ENCODE measurements around the gene NCOR2.

The NCOR2 gene

DNA sequence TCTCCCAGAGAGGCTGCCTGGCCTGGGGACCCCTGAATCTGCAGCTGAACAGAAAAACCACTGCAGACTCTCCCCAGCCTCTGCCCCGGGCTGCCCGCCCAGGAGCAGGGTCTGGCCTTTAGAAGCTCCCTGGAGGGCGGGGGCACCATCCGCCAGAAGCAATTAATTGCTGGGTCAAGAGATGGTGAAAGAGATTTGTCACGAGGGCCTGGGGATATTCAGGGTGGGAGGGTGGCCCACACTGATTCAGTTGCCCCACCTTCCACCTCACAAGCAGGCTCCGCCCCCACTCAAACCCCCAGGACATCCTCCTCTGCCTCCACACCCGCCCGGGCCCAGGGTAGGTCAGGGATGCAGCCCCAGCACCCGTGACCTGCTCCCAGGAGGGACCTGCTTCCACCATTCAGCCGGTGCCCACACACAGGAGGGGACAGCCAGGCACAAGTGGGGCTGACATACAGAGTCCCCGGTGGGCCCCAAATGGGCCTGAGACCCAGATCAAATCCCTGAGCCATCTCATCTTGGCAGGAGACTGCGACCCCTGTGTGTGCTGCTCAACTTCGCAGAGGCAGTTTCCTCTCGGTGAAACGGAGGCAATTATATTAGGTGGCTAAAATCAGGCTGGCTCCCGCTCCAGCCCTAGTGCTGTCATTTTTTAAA lies 23.0 kb downstream of the NCOR2 start:
- no peak for DNase-seq (ENCODE audit: low read depth in 2 of 2, low spot score in 1 of 2)

DNA sequence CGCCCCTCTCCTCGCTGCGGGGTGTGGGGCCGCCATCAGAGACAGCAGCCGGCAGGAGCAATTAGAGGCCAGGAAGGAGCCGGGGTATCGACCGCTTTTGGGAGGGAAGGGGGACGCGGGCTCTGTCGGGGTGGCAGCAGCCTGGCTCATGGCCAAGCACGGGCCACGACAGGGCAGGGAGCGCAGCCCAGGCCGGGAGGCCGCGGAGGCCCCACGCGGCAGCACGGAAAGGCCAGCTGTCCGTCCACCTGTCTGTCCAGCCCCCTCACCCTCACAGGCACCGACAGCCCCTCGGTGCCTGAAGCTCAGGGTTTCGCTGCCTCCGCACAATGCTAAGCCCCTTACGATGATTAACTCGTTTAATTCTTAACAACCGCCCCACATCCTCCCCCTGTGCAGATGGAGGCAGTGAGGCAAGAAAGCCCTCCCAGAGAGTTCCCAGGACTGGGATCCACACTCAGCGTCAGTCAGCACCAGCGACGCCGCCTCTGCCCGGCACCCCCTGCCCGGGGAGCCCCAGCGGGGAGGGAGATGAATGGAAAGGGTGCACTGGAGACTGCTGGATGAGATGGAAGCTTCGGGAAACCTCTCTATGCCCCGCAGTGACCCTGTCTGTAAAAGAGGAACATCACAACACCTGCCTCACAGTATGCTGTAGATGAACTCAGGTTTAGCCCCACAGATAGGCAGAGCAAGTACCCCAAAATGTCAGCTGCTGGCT lies 23.7 kb downstream of the NCOR2 start:
- DNase-seq (ENCODE audit: low read depth in 2 of 2, low spot score in 1 of 2), result no peak

DNA sequence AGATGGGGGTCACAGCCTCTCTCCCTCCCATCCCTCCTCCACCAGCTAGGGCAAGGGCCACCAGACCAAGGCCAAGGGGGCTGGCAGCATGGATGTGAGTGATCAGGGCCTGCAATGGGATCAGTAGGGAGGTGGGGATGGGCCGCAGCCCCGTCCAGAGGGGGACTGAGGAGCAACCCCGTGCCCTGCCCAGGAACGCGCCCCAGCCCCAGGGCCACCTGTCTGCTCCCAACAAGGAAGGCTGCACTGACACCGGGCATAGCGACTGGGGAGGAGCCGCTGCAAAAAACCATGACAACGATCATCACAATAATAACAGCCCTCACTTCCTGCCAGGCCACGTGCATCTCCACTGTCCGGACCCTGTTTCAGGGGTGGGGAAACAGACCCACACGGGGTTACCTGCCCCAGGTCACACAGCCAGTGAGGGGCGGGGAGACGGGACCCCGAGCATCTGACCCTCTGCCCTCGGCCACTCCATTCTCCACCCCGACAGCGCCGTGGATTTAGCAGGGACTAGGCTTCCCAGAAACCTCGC lies 24.3 kb downstream of the NCOR2 start:
- no peak for DNase-seq (ENCODE audit: low read depth in 2 of 2, low spot score in 1 of 2)

DNA sequence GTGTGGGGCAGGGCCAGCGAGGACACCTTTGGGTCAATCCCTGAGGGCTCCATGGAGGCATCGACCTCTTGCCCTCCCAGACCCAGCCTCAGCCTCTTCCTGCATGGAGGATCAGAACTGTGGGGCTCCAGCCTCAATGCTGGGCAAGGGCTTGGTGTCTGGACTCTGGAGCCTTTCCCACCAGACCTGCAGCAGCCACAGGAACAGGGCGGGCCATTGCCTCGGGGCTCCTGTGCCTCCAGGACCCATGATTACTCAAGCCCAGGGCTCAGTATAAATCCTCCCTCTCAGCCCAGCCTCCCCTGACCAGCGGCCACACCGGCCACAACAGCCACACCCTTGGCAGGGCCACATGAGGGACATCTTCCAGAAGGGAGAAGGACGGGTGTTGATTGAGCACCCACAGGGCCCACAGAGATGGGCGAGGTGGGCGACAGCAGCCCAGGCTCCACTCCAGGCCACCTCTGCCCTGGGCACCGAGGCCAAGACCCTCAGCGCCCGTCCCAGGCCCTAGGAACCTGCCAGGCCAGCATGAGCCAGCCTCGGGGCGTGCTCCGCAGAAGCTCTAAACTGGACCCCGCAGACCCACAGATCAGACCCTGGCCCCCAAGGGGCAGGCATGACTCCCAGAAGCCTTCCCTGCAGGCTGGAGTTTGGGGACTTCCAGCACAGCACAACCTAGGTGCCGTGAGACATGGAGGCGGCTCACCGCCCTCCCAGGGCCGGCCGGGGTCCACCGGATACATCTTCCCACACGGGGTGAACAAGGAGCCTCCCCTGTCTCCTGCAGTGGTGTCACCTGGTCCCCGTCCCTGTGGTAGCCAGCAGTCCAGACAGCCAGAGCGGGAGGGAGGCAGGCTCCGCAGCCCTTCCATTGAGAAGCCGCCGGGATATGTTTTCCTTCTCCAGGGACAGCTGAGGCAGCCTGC lies 25.1 kb downstream of the NCOR2 start:
- DNase-seq (ENCODE audit: low read depth in 2 of 2, low spot score in 1 of 2), result no peak

DNA sequence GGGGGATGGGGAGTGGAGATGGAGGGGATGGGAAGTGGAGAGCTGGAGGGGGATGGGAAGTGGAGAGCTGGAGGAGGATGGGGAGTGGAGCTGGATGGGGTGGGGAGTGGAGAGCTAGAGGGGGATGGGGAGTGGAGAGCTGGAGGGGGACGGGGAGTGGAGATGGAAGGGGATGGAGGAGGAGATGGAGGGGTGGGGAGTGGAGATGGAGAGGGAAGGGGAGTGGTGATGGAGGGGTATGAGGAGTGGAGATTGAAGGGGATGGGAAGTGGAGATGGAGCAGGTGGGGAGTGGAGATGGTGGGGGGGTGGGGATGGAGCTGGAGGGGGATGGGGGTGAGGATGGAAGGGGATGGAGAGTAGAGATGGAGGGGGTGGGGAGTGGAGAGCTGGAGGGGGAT lies 26.1 kb downstream of the NCOR2 start:
- DNase-seq (ENCODE audit: low read depth in 2 of 2, low spot score in 1 of 2), result no peak

DNA sequence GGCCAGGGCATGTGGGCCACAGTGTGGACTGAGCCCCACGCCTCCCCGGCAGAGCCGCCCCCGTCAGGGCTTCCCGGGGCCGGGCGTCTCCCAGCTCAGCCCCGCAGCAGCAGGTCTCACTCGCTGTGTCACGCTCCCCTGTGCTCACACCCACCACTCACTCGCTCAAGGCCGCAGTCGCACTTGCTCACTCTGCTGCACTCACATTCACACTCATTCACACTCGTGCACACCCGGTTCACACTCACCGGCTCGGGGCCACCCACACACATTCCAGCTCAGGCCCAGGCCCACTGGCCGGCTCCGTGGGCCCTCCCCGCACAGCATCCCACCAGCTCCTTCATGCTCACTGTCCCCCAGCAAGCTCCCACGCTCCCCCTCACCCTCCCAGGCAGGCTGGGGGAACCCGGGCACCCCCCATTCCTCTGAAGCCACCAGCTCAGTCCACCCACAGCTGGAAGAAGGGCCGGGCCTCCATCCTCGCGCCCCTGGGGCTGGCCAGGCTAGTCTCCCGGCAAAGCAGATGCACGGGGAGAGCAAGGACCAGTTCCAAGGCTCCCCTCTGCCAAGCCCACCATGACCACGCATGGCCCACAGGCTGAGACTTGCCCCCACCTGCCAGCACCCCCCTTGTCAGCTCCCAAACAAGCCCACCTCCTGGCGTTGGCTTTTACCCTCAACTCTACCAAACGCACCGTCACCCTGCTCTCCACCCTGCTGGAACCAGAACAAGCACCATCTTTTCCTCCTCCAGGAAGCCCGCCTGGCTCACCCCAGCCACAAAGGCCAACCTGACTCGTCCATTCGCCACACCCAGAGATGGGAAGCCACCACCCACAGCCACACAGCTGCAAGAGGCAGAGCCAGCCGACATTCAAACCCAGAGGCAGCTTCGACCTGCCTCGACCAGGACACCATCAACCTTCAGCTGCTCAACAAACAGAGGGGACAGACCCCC lies 28.0 kb downstream of the NCOR2 start:
- no peak for DNase-seq (ENCODE audit: low read depth in 2 of 2, low spot score in 1 of 2)

DNA sequence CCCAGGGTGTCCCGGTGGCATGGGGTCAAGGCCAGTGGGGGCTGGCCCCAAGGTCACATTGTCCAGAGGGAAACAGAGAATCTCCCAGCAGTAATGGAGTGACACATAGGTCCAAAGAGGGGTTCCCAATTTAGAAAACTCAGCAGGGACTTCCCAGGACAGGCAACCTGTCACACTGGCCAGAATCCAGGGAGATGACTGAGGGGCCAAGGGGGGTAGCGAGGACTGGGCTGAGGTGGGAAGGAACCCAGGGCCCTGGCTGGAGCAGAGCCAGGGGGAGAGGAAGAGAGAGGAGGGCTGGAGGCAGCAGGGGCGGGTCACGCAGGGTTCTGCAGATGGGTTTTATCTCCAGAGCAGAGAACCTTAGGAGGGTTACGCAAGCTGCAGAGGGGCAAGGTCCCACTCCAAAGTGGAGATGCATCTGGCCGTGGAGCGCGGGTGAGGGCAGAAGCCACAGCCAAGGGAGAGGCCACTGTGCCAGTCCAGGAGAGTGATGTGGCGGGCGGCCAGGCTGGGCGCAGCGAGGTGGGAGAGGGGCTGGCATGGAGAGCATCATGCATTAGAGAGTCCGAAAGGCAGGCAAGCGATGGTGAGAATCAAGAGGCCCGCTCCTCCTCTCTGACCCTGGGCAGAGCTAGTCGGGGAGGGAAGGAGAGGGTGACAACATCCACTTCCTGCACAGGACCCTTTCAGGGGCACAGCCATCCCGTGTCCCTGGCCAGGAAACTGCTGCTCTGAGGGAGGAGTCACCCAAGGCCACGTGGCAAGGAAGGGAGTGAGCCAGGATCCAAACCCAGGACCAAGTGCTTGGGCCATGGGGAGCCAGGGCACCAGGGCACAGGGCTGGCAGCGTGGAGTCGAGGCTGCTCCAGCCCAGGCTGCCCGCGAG lies 29.0 kb downstream of the NCOR2 start:
- no peak for DNase-seq (ENCODE audit: low read depth in 2 of 2, low spot score in 1 of 2)

DNA sequence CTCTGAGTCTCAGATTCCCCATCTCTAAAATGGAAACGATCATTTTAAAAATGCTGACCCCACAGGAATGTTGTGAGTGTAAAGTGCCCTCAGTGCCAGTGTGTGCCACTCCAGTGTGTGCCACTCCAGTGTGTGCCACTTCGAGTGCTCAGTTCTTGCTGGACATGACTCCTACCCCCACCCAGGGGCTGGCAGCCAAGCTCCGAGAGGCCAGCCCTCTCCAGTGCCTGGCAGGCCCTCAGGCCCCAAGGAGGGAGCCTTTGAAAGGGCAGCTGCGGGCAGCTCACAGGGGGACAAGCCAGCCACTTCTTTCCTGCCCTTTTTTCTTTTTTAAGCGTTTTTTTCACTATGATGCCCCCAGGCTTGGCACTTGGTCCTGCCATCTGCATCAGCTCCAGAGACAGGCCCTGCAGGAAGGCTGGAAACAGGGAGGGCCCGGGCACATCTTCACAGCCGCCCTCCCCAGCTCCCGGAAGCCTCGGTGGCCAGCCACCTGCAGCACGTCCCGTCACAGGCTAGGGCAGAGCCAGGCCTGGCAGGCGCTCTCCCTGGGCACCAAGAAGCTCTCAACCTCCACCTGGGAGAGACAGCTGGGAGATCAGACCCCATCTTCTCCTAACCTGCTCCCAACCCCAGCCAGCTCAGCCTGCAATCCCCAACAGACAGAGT lies 29.8 kb downstream of the NCOR2 start:
- DNase-seq (ENCODE audit: low read depth in 2 of 2, low spot score in 1 of 2), result no peak

DNA sequence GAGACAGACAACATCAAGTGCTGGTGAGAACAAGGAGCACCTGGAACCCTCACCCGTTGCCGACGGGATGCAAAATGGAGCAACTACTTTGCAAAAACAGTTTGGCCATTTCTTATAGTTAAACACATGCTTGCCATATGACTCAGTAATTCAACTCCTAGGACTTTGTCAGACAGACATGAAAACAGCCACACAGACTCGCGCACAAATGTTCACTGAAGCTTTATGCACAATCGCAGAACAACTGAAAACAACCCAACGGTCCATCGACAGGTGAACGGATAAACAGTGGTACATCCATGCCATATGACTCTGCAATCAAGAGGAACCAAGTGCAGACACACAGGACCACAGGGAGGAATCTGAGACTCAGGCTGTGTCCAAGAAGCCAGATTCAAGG lies 30.8 kb downstream of the NCOR2 start:
- no peak for DNase-seq (ENCODE audit: low read depth in 2 of 2, low spot score in 1 of 2)

DNA sequence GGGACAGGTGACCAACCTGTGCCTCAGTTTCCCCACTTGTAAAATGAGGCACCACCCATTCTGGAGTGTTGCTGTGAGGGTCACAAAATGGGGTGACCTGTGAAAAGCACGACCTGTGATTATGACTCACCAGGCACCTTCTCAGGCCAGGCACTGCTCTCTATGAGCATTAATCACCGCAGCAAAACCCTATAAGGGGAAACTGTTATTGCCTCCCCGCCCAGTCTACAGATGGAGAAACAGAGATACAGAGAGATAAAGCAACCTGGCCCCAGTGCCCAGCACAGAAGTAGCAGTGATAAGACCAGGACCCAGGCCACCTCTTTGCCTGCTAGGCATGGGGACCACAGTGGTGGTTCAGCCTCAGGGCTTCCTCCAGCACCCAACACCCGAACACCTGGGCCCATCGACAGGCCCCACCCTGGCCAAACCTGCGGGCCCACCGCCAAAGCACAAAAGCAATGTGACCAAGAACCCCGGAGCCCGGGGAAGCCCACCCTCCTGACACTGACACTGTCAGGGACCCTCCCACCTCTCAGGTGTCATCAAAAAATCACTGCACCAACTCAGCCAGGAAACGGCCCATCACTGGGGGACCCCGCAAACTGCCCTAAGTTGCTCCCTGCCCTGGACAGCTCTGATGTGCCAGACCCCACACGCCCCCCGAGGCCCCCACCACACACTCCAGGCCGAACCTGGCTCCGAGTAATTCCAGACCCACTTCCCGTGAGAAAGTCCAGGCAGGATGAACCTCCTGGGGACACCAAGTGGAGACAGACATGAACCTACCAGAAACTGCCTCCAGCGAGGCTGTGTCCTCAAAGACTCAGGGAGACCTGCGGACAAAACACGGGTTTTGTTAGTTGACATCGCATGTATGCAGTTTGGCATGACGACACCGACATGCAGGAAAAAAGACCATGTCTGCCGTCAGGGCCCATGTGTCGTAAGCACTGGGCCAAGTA lies 32.4 kb downstream of the NCOR2 start:
- no peak for DNase-seq (ENCODE audit: low read depth in 2 of 2, low spot score in 1 of 2)

DNA sequence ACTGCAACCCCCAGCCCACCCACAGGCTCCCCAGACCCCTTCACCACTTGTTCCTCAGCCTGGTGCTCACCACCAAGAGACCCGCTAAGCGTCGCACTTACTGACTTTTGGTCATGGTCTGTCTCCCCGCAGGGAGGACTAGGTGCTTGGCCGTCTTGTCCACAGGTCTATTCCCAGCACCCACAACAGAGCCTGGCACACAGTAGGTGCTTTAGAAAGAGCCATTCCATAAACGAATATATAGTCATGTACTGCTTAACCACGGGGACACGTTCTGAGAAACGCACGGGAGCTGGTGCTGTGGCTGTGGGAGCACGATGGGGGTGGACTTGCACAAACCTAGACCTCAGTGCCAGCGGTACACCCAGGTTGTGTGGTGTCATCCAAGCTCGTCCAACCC lies 34.0 kb downstream of the NCOR2 start:
- DNase-seq (ENCODE audit: low read depth in 2 of 2, low spot score in 1 of 2), result no peak

DNA sequence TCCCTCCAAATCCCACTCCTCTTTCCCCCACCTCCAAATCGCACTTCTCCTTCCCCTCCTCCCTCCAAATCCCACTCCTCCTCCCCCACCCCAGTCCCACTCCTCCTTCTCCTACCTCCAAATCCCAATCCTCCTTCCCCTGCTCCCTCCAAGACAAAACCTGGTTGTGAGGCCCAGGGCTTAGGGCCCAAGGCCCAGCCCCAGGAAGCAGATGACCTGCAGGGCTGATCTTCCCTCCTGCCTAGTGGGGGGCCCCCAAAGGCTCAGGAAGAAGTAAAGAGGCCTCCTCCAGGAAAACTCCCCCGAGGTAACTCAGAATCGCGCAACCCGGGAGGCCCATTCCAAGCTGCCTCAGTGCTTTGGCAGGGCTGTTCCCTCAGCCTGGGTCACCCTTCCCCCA lies 34.4 kb downstream of the NCOR2 start:
- no peak for DNase-seq (ENCODE audit: low read depth in 2 of 2, low spot score in 1 of 2)

DNA sequence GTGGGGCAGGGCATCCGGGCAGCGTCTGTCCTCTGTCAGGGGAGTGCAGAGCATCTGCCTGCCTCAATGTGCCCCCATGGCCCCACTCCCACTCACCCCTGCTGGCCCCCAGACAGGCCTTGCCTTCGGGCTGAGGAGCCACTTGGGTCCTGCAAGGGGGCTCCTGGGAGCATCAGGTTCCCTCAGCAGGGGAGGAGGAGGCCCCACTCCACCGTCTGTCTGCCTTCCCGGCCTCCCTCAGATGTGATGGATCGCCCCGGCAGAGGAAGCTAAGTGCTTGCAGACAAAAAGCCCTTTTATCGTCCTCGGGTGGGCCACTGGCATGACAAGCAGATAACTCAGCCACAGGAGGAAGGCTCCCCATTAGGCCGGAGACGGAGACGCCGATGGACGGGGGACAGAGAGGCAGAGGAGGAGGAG lies 35.1 kb downstream of the NCOR2 start:
- no peak for DNase-seq (ENCODE audit: low read depth in 2 of 2, low spot score in 1 of 2)

DNA sequence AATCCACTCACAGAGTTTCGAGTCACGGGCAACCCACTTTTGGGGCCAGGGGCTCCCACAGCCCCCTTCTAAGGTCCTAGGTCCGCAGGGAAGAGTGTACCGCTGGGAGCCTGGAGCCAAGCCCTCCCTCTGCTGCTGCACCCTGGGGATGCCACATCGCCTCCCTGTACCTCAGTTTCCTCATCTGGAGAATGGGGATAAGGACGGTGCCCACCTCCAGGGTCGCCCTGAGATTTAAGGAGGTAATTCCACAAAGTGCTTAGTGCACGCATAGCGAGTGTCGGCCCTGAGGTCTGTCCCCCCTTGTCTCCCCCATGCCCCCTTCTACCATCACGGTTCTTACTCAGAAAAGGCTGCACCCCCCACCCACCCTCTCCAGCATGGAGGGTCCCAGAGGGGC lies 35.5 kb downstream of the NCOR2 start:
- DNase-seq (ENCODE audit: low read depth in 2 of 2, low spot score in 1 of 2), result no peak

DNA sequence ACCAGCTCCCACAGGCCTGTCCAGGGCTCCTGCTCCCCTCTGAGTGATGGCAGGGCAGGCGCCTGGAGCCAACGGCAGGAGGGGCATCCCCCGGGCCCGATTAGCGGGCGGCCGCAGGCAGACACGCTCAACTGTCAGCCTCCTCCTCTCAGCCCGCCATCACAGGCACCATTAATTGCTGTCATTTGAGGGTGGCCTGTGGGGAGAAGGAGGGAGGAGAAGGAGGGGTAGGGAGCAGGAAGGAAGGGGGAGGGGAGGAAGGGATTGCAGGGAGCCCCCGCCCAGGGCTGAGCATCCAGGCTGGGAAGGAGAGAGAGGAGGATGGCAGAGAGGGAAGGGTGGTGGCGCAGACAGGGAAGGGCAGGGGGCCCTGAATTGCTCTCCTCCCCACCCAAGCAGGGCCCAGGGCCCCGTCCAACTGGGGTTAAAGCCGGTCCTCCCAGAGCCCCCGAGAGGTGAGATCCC lies 36.1 kb downstream of the NCOR2 start:
- no peak for DNase-seq (ENCODE audit: low read depth in 2 of 2, low spot score in 1 of 2)

DNA sequence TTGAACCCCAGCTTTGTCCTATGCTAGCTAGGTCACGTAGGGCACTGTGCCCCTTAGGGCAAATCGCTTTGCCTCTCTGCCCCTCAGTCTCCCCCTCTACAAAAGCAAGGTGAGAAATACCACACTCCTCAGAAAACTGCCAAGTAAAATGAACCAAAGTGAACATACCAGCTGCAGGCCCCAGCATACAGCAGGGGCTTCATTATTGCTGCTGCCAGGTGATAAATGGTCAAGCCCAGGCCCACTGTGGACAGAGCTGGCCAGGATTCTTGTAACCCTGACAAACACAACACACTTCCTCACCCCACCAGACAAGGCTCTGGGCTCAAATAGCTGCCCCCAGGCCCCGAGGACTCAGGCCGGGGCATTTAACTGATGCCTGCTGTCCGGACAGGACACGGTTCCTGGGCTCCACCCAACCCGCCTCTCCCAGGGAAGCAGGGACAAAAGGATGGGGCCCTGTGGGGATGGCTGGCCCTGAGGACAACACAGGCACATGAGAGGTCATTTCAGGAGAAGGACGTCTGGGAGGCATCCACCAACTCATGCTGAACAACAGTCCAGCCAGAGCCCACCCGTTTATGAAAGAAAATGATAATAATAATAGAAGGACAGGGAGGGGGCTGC lies 36.7 kb downstream of the NCOR2 start:
- DNase-seq (ENCODE audit: low read depth in 2 of 2, low spot score in 1 of 2), result no peak

DNA sequence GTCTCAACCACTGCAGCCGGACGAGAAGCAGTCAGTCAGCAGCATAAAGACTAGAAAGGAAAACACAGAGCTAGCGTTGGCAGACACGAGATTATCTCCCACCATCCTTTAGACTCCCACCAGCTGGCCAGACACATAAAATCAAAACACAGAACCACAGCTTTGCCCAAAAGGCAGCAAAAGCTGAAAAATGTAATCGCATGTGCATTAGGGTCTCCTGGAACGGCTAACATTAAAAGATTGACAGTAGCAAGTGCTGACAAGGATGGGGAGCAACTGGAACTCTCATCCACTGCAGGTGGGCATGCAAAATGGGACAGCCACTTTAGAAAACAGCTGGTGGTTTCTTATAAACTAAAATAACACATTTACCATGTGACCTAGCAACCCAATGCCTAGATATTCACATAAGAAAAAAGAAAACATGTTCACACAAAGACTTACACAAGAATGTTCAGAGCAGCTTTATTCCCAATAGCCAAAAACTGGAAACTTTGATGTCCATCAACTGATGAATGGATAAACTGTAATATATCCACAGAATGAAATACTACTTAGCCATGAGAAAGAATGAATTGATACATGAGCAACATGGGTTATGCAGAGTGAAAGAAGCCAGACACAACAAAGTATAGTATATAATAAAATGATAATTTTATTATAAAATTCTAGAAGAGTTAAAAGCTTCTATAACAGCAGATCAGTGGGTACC lies 37.7 kb downstream of the NCOR2 start:
- no peak for DNase-seq (ENCODE audit: low read depth in 2 of 2, low spot score in 1 of 2)
